Measurements from ENCODE around the gene SOS2. TPM values are rescaled to one million over a fixed set of nuclear protein-coding genes. Genes with fewer than 3 reads are reported as not detected.

Gene SOS2
- total RNA-seq, 2 experiments from 2014 or later = 16.5 to 25.2 TPM

DNA sequence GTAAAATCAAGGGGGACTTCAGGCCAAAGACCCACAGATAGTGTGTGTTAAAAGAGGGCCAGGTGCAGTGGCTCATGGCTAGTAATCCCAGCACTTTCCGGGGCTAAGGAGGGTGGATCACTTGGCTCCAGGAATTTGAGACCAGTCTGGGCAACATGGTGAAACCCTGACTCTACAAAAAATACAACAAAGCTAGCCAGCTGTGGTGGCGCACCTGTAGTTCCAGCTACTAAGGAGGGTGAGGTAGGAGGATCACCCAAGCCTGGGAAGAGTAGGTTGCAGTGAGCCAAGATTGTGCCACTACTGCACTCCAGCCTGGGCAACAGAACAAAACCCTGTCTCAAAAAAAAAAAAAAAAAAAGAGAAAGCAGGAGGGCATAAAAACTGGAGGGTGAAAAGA is 123.5 kb downstream of the SOS2 start:
- ChIA-PET CTCF (ENCODE audit: unreplicated experiment) (no interaction called here), POLR2A (interaction anchor here (0.7 to 1.1 kb wide), 4 partner anchors 216 to 1952 kb away, joined by 3 to 4 read pairs (median 3); no protein-coding TSS in a partner anchor)
- no peaks in the 10 kb centered on the region for H3K9me3 ChIP-seq (ENCODE audit: low read length)
- BruUV-seq (replicated peaks) = no TSS peak
- no peaks in the 10 kb centered on the region for H3K9me2 ChIP-seq (ENCODE audit: insufficient read depth, low read length)
- intact Hi-C loops (cut with micrococcal nuclease; ENCODE audit: unreplicated experiment) = loop anchor here (5.0 kb wide), 1 partner anchor 106 kb away; no protein-coding TSS in a partner anchor
- no peak overlapping the region for H2AFZ ChIP-seq (ENCODE audit: low read length)
- H3K4me3 ChIP-seq (ENCODE audit: low read depth, low read length, poor library complexity, severe bottlenecking) = no peak overlapping the region
- H3K79me2 ChIP-seq (ENCODE audit: insufficient read depth, low read depth, low read length) = peaks cover 8% of the 10 kb centered on the region; the same call in 1 of the 2 replicates
- H3K36me3 ChIP-seq (ENCODE audit: insufficient read depth, low read length) = peaks cover 68% of the 10 kb centered on the region
- H3K4me2 ChIP-seq (ENCODE audit: low read length) = no peak overlapping the region
- TF ChIP-seq, protein P1, sequence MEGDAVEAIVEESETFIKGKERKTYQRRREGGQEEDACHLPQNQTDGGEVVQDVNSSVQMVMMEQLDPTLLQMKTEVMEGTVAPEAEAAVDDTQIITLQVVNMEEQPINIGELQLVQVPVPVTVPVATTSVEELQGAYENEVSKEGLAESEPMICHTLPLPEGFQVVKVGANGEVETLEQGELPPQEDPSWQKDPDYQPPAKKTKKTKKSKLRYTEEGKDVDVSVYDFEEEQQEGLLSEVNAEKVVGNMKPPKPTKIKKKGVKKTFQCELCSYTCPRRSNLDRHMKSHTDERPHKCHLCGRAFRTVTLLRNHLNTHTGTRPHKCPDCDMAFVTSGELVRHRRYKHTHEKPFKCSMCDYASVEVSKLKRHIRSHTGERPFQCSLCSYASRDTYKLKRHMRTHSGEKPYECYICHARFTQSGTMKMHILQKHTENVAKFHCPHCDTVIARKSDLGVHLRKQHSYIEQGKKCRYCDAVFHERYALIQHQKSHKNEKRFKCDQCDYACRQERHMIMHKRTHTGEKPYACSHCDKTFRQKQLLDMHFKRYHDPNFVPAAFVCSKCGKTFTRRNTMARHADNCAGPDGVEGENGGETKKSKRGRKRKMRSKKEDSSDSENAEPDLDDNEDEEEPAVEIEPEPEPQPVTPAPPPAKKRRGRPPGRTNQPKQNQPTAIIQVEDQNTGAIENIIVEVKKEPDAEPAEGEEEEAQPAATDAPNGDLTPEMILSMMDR (conservative IDR thresholded peaks at IDR 0.05; ENCODE audit: low read length) = no peak
- no peak for TF ChIP-seq EZH2phosphoT487 (IDR thresholded peaks at IDR 0.05; ENCODE audit: borderline replicate concordance, low read depth, low read length)
- H3K27ac ChIP-seq (ENCODE audit: low read depth, low read length, poor library complexity, severe bottlenecking) = no peak overlapping the region
- no peak for DNase-seq (ENCODE audit: low spot score)
- no peaks in the 10 kb centered on the region for H4K20me1 ChIP-seq (ENCODE audit: insufficient read depth, low read length)
- H3K4me1 ChIP-seq (ENCODE audit: insufficient read depth, low read length, poor library complexity, severe bottlenecking) = peaks cover 6% of the 10 kb centered on the region

DNA sequence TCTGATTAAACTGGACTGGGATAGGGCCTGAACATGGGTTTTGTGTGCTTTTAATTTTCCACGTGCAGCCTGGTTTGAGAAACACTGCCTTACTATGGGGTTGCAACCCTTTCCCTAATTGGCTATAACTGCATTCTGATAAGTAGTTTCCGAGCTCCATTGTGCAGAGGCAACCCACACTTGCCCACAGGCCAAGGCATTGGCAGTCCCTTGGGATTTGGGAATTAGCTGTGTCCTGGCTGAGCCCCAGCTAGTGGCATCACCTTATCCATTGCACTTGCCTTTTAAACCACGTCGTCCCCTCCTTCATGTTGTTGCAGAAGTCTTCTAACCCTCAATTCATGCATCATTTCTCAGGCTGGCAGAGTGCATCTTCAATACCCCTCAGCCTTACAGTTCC is 125.2 kb downstream of the SOS2 start:
- Histone ChIP-seq H3K4me2 (ENCODE audit: low read length) (no peak overlapping the region), H4K20me1 (ENCODE audit: insufficient read depth, low read length) (no peaks in the 10 kb centered on the region), H3K27ac (ENCODE audit: low read depth, low read length, poor library complexity, severe bottlenecking) (no peak overlapping the region), H3K9me3 (ENCODE audit: low read length) (no peaks in the 10 kb centered on the region), H3K36me3 (ENCODE audit: insufficient read depth, low read length) (peaks cover 52% of the 10 kb centered on the region), H3K4me3 (ENCODE audit: low read depth, low read length, poor library complexity, severe bottlenecking) (no peak overlapping the region), H3K9me2 (ENCODE audit: insufficient read depth, low read length) (no peaks in the 10 kb centered on the region), H3K4me1 (ENCODE audit: insufficient read depth, low read length, poor library complexity, severe bottlenecking) (peaks cover 6% of the 10 kb centered on the region), H3K79me2 (ENCODE audit: insufficient read depth, low read depth, low read length) (no peaks in the 10 kb centered on the region), H2AFZ (ENCODE audit: low read length) (no peak overlapping the region)
- BruUV-seq (replicated peaks) = no TSS peak
- DNase-seq (ENCODE audit: low spot score) = no peak
- CTCF ChIA-PET (ENCODE audit: unreplicated experiment) = no interaction called here
- TF ChIP-seq, protein P1 (conservative IDR thresholded peaks at IDR 0.05; ENCODE audit: low read length) = no peak
- no peak for TF ChIP-seq EZH2phosphoT487 (IDR thresholded peaks at IDR 0.05; ENCODE audit: borderline replicate concordance, low read depth, low read length)
- POLR2A ChIA-PET = no interaction called here
- intact Hi-C loops (cut with micrococcal nuclease; ENCODE audit: unreplicated experiment) = loop anchor here (5.0 kb wide), 1 partner anchor 104 kb away; no protein-coding TSS in a partner anchor

DNA sequence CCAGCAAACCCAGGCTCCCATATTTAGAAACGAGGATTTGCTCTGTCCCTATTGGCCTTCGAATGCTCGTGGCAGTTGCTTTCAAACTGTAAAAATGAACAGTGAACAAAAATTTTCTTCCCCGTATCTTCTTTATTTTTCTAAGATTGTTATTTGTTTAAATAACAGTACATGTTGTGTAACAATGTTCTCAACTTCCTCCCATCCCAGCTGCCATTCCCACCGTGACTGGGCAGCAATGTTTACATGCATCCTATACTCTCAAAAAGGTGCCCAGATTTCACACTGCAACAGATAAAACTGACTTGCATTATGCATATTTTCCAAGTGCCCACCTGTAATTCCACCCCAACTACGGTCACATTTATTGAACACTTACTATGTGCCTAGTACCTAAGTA is 127.8 kb downstream of the SOS2 start:
- no TSS peak for BruUV-seq (replicated peaks)
- Histone ChIP-seq H2AFZ (ENCODE audit: low read length) (no peak overlapping the region), H4K20me1 (ENCODE audit: insufficient read depth, low read length) (no peaks in the 10 kb centered on the region), H3K9me3 (ENCODE audit: low read length) (no peaks in the 10 kb centered on the region), H3K27ac (ENCODE audit: low read depth, low read length, poor library complexity, severe bottlenecking) (no peak overlapping the region), H3K4me1 (ENCODE audit: insufficient read depth, low read length, poor library complexity, severe bottlenecking) (peaks cover 6% of the 10 kb centered on the region), H3K4me2 (ENCODE audit: low read length) (no peak overlapping the region), H3K79me2 (ENCODE audit: insufficient read depth, low read depth, low read length) (no peaks in the 10 kb centered on the region), H3K36me3 (ENCODE audit: insufficient read depth, low read length) (peaks cover 26% of the 10 kb centered on the region), H3K4me3 (ENCODE audit: low read depth, low read length, poor library complexity, severe bottlenecking) (no peak overlapping the region), H3K9me2 (ENCODE audit: insufficient read depth, low read length) (no peaks in the 10 kb centered on the region)
- ChIA-PET CTCF (ENCODE audit: unreplicated experiment) (no interaction called here), POLR2A (interaction anchor here (1.0 kb wide), 1 partner anchor 280 kb away, joined by 3 read pairs; no protein-coding TSS in a partner anchor)
- no peak for DNase-seq (ENCODE audit: low spot score)
- TF ChIP-seq, protein P1 (conservative IDR thresholded peaks at IDR 0.05; ENCODE audit: low read length) = no peak
- no peak for TF ChIP-seq EZH2phosphoT487 (IDR thresholded peaks at IDR 0.05; ENCODE audit: borderline replicate concordance, low read depth, low read length)
- intact Hi-C loops (cut with micrococcal nuclease; ENCODE audit: unreplicated experiment) = no loop called here

Measured in OCI-LY7 (cell line).